Measurements from ENCODE around the gene ERBB3.

Gene ERBB3

GRCh38 chr12:56082967-56083366 is 3.0 kb downstream of the ERBB3 start:
- DNase-seq (ENCODE audit: low read depth, low spot score) = no peak
- no peak for TF ChIP-seq CTCF (IDR thresholded peaks at IDR 0.05; ENCODE audit: insufficient read depth, low read length, missing control alignments)
- POLR2A ChIA-PET = no interaction called here
- CTCF ChIA-PET = interaction anchor here (0.8 to 2.0 kb wide), 4 partner anchors 9 to 36 kb away, joined by 3 to 8 read pairs (median 4); no protein-coding TSS in a partner anchor
- no peak overlapping the region for H3K4me3 ChIP-seq (ENCODE audit: low read depth, low read length)

GRCh38 chr12:56084958-56085543 is 5.1 kb downstream of the ERBB3 start:
- CTCF ChIA-PET = interaction anchor here (0.6 to 2.1 kb wide), 9 partner anchors 11 to 347 kb away, joined by 3 to 6 read pairs (median 4); no protein-coding TSS in a partner anchor
- no peak for TF ChIP-seq CTCF (IDR thresholded peaks at IDR 0.05; ENCODE audit: insufficient read depth, low read length, missing control alignments)
- DNase-seq (ENCODE audit: low read depth, low spot score) = no peak
- H3K4me3 ChIP-seq (ENCODE audit: low read depth, low read length) = no peak overlapping the region
- POLR2A ChIA-PET = interaction anchor here (1.0 kb wide), 1 partner anchor 19 kb away, joined by 3 read pairs; the partner anchor contains the start of gene PA2G4

GRCh38 chr12:56086096-56086495 is 6.1 kb downstream of the ERBB3 start:
- DNase-seq (ENCODE audit: low read depth, low spot score) = no peak
- TF ChIP-seq CTCF (IDR thresholded peaks at IDR 0.05; ENCODE audit: insufficient read depth, low read length, missing control alignments) = no peak
- no peak overlapping the region for H3K4me3 ChIP-seq (ENCODE audit: low read depth, low read length)
- ChIA-PET CTCF (interaction anchor here (1.0 to 2.1 kb wide), 9 partner anchors 9 to 57 kb away, joined by 3 to 6 read pairs (median 4); no protein-coding TSS in a partner anchor), POLR2A (no interaction called here)

- CTCF ChIA-PET = interaction anchor here (0.7 to 2.1 kb wide), 7 partner anchors 10 to 148 kb away, joined by 3 to 6 read pairs (median 3); no protein-coding TSS in a partner anchor
These were observed 6.6 kb downstream of the ERBB3 start for GRCh38 chr12:56086608-56087007.

GRCh38 chr12:56087220-56087619 is 7.3 kb downstream of the ERBB3 start:
- no peak overlapping the region for H3K4me3 ChIP-seq (ENCODE audit: low read depth, low read length)
- ChIA-PET POLR2A (no interaction called here), CTCF (interaction anchor here (0.7 to 2.0 kb wide), 3 partner anchors 15 to 149 kb away, joined by 3 to 6 read pairs (median 4); no protein-coding TSS in a partner anchor)
- DNase-seq (ENCODE audit: low read depth, low spot score) = no peak
- no peak for TF ChIP-seq CTCF (IDR thresholded peaks at IDR 0.05; ENCODE audit: insufficient read depth, low read length, missing control alignments)

More at GRCh38 chr12:56086608-56087007, 6.6 kb downstream of the ERBB3 start:
- no peak for DNase-seq (ENCODE audit: low read depth, low spot score)
- H3K4me3 ChIP-seq (ENCODE audit: low read depth, low read length) = no peak overlapping the region
- POLR2A ChIA-PET = no interaction called here
- no peak for TF ChIP-seq CTCF (IDR thresholded peaks at IDR 0.05; ENCODE audit: insufficient read depth, low read length, missing control alignments)

GRCh38 chr12:56097738-56098137 is 17.8 kb downstream of the ERBB3 start:
- H3K4me3 ChIP-seq (ENCODE audit: low read depth, low read length) = no peak overlapping the region
- CTCF ChIA-PET = interaction anchor here (1.5 kb wide), 1 partner anchor 12 kb away, joined by 4 read pairs; no protein-coding TSS in a partner anchor
- TF ChIP-seq CTCF (IDR thresholded peaks at IDR 0.05; ENCODE audit: insufficient read depth, low read length, missing control alignments) = no peak
- POLR2A ChIA-PET = no interaction called here
- DNase-seq (ENCODE audit: low read depth, low spot score) = no peak
